Right lung (tissue), 5 donors: ENCODE measurements around the gene HTR7. TPM values are rescaled to one million over a fixed set of nuclear protein-coding genes. Genes with fewer than 3 reads are reported as not detected.

ENCODE experiments used
- DNase-seq, 2 donors: peaks; one replicate each; pipeline ENCODE4 v3.0.0-alpha.2; 2013
- polyA plus RNA-seq, 5 donors: library from polyadenylated mRNA; unstranded; fragments of 120-200 nt; gene quantifications; one replicate each; pipeline versions ENCODE4 v1.2.1 to v1.2.3, GENCODE V29; 2013; ENCODE audit warnings: inconsistent platforms in 1 of 5, low replicate concordance in 1 of 5; ENCODE audit not compliant: insufficient read length in 5 of 5, insufficient read depth in 1 of 5

HTR7 gene
- polyA plus RNA-seq, 5 donors = 0.12 to 0.28 (median 0.19) TPM

DNA sequence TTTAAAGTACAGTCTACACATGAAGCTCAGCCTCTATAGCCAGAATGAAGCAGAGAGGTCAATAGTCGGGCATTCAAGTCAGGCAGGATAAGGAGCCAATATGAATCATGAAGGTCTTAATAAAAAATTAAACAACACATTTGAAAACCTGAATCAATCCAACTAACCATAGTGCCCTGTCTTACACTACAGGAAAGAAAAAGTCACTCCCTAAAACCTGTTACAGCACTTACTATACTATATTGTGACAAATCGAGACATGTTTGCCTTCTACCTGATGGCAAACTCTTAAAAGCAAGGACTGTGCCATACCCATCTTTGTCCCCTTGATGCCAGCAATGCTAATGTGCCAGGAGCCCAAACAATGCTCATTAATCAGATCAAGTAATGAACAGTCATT lies 117.6 kb downstream of the HTR7 start:
- DNase-seq = no peak

DNA sequence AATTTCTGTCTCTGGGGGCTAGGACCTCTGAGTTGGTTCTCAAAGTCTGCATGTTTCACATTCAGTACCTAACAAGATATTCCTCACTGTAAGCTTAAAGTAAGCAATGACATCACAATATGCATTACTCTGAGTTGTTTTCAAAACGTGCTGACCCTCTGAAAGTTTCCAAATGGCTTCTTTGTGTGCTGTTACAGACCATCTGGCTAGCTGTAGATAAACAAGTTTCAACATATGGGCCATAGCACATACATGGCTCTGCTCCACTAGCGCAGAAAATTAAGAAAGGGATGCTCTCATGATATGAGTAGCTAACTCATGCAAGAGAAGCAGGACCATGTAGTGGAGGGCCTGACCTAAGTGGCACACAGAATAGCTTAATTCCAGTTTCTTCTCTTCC lies 119.0 kb downstream of the HTR7 start:
- peak; percentile 9 to 16 for DNase-seq

DNA sequence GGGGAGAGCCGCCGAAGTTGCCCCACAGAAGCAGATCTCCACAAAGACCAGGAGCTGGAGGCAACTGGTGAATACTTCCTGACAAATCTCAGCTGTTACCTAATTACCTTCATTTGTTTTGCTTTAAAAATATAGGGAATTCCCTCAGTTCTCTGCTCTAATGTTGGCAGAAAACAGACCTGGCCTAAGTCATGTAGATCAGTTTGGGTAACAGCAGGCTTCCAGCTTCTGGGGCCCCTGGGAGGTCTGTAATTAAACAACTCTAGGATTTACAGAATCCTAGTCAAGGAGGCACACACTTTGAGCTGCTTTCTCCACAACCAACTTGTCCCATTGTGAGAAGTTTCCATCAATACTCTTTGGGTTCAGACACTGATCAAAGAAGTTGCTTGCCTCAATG lies 123.4 kb downstream of the HTR7 start:
- DNase-seq = no peak

DNA sequence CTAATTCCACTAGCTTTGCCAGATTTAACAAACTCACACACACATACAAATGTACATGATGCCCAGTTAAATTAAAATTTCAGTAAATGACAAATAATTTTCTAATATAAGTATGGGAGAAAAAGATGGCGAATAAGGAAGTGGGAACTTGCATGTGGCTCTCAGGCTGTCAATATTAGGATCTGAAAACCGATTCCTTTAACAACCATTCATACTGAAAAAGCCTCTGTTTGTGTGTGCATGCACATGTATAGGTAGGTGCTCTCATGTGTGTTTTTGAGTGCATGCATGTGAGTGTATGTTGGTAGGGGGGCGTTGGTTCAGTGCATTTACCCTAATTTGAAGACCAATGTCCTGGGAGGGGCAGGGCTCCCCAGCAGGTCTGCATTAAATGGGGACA lies 125.3 kb downstream of the HTR7 start:
- DNase-seq = no peak

DNA sequence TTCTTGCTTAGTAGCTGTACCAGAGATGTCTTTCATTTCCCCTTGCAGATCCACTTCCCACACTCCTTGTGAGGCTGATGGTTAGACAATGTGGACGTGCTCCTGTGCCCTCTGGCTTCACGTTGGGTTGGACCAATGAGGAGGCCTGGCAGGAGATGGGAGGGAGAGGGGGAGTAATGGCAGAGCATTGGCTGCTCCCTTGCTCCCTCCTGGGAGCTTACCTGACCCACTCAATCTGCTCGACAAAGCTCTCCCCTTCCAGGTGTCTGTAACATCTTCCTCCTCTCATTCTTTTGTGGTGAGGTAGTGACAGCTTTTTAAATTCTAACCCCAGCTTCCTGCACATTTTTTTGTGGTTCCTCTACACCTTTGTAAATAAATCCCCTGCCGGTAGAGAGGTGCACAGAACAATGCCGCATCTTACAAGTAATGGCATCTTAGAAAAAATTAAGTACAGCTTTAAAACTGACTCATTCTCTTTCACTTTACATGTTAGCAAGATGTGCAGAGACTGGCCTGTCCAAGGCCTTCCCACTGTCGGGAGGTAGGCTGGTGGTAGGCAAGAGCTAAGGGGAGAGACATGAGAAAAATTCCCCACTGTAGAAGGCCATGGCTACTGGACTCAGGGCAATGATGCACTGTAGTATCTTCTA lies 134.3 kb downstream of the HTR7 start:
- no peak for DNase-seq

DNA sequence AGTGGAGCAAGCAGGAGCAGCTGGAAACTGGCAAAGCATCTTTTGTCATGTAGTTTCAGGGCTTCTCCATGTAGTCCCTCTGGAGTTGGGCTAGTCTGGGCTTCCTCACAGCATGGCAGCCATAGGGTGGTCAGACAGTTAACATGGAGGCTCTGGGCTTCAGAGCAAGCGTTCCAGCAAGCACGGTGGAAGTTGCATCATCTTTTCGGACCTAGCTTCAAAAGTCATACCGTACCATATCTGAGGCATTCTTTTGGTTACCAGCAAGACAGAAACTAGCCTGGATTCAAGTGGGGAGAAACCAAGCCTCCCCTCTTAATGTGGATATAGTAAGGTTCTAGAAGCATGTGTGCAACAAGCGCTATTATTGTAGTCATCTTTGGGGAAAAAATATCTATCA lies 135.0 kb downstream of the HTR7 start:
- DNase-seq = no peak

DNA sequence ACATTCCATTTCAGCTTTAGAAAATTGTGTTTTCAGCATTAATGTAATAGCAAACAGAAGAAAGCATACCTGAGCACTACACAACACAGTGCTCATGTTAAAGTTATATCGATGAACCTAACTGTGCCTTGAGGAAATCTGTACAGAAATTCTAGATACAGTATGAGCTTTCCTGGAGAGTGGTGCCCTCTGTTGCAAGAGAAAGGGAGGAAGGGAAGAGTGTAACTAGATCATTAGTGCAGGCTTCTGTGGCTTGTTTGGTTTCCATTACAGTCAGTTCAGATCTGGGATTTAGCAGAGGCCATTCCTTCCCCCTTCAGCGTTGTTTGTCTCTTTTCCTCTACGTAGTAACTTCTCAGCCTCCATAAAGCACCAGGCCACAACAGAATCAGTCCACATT lies 139.7 kb downstream of the HTR7 start:
- DNase-seq = no peak

DNA sequence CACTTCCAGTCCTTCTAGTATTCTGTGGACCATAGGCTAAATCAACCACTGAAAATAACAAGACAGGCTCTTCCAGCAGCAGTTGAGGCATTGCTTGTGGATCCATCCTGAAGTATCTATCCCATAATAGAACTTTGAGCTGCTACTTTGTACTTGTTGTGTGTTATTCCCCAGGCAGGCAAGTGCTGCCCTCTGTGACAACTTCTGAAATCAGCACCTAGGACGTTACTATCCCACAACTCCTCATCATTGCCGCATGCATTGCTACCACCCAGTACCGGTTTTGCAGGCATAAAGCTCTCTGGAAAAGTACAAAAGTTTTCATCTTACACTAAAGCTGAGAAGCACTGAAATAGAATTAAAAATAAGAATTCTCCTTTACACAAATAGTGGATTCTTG lies 145.3 kb downstream of the HTR7 start:
- DNase-seq = no peak

DNA sequence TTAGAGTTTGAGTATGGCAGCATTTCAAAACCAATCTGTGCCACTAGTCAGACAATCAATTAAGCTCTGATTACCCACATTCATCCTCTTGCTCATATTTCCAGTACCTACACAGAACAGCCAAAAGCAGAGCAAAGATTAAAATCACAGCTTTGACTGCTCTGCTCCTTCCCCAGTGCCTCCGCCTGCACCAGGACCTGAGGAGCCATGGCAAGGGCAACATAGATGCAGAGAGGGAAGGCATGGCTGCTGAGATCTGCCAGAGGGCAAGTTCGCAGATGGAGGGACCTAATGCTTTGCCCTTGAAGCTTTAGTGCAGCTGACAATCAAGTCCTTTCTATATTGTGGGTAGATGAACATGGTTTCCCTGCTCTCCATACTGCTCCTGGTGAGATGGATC lies 148.1 kb downstream of the HTR7 start:
- no peak for DNase-seq

DNA sequence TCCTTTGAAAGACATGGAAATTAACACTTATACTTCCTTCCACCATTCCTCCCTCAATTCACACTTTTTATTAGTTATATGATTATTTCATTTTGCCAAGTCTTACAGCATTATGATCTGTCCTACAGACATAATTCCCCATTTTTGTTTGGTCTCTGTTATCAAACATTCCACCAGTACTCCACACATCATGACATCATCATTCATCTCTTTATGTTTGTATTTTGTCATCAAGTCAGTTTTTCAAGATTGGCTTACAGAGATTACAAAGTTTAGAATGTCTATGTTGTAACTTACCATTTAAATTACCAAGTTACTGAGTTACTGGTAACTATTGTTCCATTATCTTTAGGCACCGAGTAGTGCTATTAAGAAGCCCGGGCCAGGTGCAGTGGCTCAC lies 150.2 kb downstream of the HTR7 start:
- no peak for DNase-seq

DNA sequence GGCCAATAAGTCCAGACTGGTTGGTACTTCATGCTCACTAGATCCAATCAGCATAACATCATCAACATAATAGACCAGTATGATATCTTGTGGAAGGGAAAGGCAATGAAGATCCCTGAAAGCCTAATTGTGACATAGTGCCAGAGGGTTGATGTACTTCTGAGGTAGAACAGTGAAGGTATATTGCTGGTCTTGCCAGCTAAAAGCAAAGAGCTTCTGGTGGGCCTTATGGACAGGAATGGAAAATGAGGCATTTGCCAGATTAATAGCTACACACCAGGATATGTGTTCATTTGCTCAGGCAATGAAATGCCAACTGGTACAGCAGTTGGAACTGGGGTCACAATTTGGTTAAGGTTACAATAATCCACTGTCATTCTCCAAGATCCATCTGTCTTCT lies 156.4 kb downstream of the HTR7 start:
- no peak for DNase-seq

DNA sequence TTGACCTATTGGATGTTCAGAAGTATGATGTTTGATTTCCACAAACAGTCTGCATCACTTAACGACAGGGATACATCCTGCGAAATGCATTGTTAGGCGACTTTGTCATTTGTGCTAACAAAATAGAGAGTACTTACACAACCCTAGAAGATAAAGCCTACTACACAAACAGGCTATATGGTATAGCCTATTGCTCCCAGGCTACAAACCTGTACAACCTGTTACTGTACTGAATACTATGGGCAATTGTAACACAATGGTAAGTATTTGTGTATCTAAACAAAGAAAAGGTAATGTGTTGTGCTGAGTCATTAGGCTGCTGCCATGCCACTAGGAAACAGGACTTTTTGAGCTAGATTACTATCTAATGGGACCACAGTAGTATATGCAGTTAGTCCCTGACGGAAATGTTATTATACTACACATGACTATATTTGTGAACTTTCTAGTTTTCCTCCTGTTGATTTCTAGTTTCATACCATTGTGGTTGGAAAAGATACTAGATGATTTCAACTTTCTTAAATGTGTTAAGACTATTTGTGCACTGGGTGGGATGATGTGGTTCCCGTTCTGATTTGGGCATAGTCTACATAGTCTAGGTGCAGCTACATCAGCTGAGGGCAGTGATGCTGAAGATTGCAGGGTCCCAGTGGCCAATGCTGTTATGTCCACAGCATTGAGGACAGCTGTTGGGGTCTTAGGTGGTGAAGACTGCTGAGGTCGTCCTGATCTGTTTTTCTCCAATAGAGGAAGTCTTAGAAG lies 161.7 kb downstream of the HTR7 start:
- DNase-seq = no peak

Other genes starting within 250 kb of the HTR7 start
- gene RPP30, start 13.9 kb upstream of the HTR7 start, polyA plus RNA-seq = 10 to 100 TPM; 50.4 to 63.0 (median 53.9) TPM
- gene ANKRD1, start 63.0 kb upstream of the HTR7 start, polyA plus RNA-seq = under 1 TPM in 4 of 5 donors, not detected in 1; 0.10 to 0.78 (median 0.21) TPM